ENCODE data around the gene DPYD.

Gene DPYD

DNA sequence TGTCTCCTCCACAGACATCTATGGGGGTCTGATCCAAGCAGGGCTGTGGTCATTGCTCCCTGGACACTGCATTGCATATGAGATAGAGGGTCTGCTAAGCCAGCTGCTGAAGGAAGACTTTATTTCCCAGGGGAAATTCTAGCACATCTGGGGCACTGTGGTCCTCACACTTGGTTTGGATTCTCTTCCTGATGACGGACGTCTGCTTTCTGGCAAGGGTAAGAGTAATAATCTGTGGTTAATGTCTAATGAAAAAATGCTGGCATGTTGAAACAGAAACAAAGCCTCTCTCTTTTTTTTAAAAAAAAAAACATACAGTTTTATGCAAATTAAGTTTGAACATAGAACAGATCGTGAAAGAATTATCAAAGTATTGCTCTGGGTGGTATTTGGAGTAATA lies 553.9 kb downstream of the DPYD start:
- in situ Hi-C loops (cut with HindIII; ENCODE audit: low sequenced_read_pairs): no loop called here
- TF ChIP-seq, protein P1, sequence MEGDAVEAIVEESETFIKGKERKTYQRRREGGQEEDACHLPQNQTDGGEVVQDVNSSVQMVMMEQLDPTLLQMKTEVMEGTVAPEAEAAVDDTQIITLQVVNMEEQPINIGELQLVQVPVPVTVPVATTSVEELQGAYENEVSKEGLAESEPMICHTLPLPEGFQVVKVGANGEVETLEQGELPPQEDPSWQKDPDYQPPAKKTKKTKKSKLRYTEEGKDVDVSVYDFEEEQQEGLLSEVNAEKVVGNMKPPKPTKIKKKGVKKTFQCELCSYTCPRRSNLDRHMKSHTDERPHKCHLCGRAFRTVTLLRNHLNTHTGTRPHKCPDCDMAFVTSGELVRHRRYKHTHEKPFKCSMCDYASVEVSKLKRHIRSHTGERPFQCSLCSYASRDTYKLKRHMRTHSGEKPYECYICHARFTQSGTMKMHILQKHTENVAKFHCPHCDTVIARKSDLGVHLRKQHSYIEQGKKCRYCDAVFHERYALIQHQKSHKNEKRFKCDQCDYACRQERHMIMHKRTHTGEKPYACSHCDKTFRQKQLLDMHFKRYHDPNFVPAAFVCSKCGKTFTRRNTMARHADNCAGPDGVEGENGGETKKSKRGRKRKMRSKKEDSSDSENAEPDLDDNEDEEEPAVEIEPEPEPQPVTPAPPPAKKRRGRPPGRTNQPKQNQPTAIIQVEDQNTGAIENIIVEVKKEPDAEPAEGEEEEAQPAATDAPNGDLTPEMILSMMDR (IDR thresholded peaks at IDR 0.05; ENCODE audit: low read depth, low read length): no peak
- DNase-seq (ENCODE audit: low read depth, low spot score): no peak
- no peak overlapping the region for H3K4me3 ChIP-seq (ENCODE audit: low read depth, low read length)

DNA sequence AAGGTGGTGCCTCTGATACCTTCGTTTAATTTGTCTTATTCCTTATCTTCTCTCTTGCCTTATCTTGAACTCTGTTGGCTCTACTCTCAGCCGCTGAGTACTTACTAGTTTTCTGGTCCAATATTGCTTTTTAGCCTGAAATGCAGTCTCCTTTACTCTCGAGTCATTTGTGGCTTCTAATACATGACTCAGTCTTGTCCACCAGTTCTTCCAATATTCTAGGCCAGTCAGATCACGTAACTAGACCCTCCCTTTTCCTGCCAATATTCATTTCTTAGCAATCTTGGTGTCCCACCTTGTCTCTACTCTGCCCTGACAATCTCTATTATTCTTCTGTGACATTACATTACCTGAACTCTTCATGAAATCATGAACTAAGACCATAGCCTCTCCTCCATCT lies 555.8 kb downstream of the DPYD start:
- in situ Hi-C loops (cut with HindIII; ENCODE audit: low sequenced_read_pairs): no loop called here
- DNase-seq (ENCODE audit: low read depth, low spot score): peak; percentile 30
- no peak overlapping the region for H3K4me3 ChIP-seq (ENCODE audit: low read depth, low read length)
- TF ChIP-seq, protein P1 (IDR thresholded peaks at IDR 0.05; ENCODE audit: low read depth, low read length): no peak

DNA sequence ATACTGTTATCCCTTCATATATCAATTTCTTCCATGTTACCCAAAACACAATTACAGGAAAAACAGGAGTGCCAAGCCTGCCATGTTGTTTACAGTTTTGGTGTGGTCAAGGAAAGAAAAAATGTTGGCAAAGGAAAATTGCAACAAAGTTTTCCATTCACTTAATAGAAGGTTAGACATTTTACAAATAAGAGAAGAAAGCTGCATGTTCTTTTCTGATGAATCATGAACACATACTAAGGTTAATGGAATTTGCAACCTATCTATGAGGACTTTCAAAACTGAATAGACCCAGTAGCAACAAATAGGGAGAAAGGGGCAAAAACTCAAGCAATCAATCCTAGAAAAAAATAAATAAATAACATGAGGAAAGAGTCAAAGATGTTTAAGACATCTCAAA lies 556.7 kb downstream of the DPYD start:
- peak; percentile 61 for DNase-seq (ENCODE audit: low read depth, low spot score)
- in situ Hi-C loops (cut with HindIII; ENCODE audit: low sequenced_read_pairs): no loop called here
- no peak overlapping the region for H3K4me3 ChIP-seq (ENCODE audit: low read depth, low read length)
- TF ChIP-seq, protein P1 (IDR thresholded peaks at IDR 0.05; ENCODE audit: low read depth, low read length): no peak

DNA sequence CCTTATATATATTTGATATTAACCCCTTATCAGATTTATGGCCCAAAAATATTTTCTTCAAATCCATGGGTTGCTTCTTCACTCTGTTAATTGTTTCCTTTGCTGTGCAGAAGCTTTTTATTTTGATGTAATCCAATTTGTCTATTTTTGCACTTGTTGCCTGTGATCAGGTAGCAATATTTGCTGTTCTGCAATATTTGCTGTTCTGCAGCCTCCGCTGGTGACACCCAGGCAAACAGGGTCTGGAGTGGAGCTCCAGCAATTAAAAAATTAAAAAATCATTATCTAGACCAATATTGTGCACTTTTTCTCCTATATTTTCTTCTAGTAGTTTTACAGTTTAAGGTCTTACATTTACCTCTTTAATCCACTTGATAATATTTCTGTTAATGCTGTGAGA lies 564.5 kb downstream of the DPYD start:
- in situ Hi-C loops (cut with HindIII; ENCODE audit: low sequenced_read_pairs): no loop called here
- H3K4me3 ChIP-seq (ENCODE audit: low read depth, low read length): no peak overlapping the region
- no peak for DNase-seq (ENCODE audit: low read depth, low spot score)
- TF ChIP-seq, protein P1 (IDR thresholded peaks at IDR 0.05; ENCODE audit: low read depth, low read length): no peak

DNA sequence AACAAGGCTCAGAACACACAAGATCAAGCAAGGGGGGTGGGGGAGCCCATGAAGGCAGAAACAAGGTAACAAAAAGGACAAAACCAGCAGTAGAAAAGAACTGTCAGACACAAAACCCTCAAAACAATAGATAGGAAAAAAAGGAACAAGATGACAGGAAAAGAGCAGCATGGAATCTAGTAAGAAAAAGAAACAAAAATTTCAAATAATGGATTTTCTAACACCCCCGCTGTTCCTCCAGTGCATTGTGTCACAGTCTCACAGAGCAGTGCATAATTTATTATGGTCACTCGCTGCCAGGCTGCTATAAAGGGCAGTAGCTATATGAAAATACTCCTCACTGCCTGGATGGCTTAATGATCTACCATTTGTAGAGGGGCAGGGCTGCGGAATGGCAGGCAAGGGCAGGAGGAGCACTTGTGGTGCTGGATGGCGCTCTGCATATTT lies 567.9 kb downstream of the DPYD start:
- in situ Hi-C loops (cut with HindIII; ENCODE audit: low sequenced_read_pairs): no loop called here
- no peak for DNase-seq (ENCODE audit: low read depth, low spot score)
- TF ChIP-seq, protein P1 (IDR thresholded peaks at IDR 0.05; ENCODE audit: low read depth, low read length): no peak
- H3K4me3 ChIP-seq (ENCODE audit: low read depth, low read length): no peak overlapping the region

DNA sequence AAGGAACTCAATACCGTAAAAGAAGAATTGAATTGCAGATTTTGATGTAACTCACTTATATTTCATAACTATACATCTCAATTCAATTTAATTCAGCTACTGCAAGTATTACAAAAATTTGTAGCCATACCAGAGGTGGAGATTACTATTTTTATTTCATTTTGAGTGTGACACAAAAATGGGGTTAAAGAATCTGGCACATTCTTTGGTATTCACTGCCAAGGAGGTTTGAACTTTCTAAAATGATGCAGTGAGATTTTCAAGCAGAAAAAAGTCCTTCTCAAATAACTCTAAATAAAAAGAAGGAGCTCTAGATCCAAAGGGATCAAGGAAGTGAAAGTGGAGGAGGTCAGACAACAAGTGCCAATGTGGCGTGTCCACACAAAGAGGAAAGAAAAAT lies 569.0 kb downstream of the DPYD start:
- in situ Hi-C loops (cut with HindIII; ENCODE audit: low sequenced_read_pairs): no loop called here
- TF ChIP-seq, protein P1 (IDR thresholded peaks at IDR 0.05; ENCODE audit: low read depth, low read length): no peak
- no peak for DNase-seq (ENCODE audit: low read depth, low spot score)
- H3K4me3 ChIP-seq (ENCODE audit: low read depth, low read length): no peak overlapping the region

DNA sequence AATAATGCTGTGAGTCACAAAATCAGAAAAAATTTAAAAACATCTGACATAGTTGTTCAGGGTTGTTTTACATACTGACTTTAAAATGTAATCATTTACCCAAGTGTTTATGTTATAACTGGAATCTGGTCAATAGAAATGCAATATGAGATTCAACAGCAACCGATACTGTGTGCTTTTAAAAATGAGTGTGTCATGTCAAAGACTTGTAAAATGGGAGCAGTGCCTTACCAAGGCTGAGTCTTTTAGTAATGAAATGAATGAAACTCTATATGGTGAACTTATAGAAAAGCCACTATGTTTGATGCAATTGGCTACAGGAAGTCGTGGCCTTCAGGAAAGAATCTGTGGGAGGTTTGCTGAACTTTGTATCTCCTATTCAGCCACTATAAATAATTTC lies 570.2 kb downstream of the DPYD start:
- in situ Hi-C loops (cut with HindIII; ENCODE audit: low sequenced_read_pairs): no loop called here
- TF ChIP-seq, protein P1 (IDR thresholded peaks at IDR 0.05; ENCODE audit: low read depth, low read length): no peak
- peak; percentile 29 for DNase-seq (ENCODE audit: low read depth, low spot score)
- no peak overlapping the region for H3K4me3 ChIP-seq (ENCODE audit: low read depth, low read length)
